Measurements from ENCODE around the gene SURF1.

SURF1 gene

GRCh38 chr9:133353548-133353947, 2.7 kb downstream of the SURF1 start:
- TF ChIP-seq MAX (IDR thresholded peaks at IDR 0.05) (no peak), CREB1 (IDR thresholded peaks at IDR 0.05; ENCODE audit: low read depth) (no peak), TEAD4 (IDR thresholded peaks at IDR 0.05) (no peak), CEBPB (IDR thresholded peaks at IDR 0.05) (no peak), NFIC (IDR thresholded peaks at IDR 0.05) (no peak), TAF1 (IDR thresholded peaks at IDR 0.05; ENCODE audit: low read depth) (no peak)

GRCh38 chr9:133352635-133353340, 3.5 kb downstream of the SURF1 start:
- TF ChIP-seq CREB1 (IDR thresholded peaks at IDR 0.05; ENCODE audit: low read depth) (no peak), TAF1 (IDR thresholded peaks at IDR 0.05; ENCODE audit: low read depth) (no peak), NFIC (IDR thresholded peaks at IDR 0.05) (no peak), RAD21 (IDR thresholded peaks at IDR 0.05; ENCODE audit: low read depth) (no peak), TCF12 (IDR thresholded peaks at IDR 0.05; ENCODE audit: low read depth) (no peak)

GRCh38 chr9:133351908-133352634, 4.2 kb downstream of the SURF1 start:
- TF ChIP-seq NFIC (IDR thresholded peaks at IDR 0.05) (no peak), ZBTB7A (IDR thresholded peaks at IDR 0.05; ENCODE audit: low read depth) (no peak), MAX (IDR thresholded peaks at IDR 0.05) (no peak), TAF1 (IDR thresholded peaks at IDR 0.05; ENCODE audit: low read depth) (no peak), EP300 (IDR thresholded peaks at IDR 0.05; ENCODE audit: borderline replicate concordance) (no peak), REST (IDR thresholded peaks at IDR 0.05; ENCODE audit: low read depth) (no peak), RAD21 (IDR thresholded peaks at IDR 0.05; ENCODE audit: low read depth) (no peak), EGR1 (IDR thresholded peaks at IDR 0.05) (no peak), USF1 (IDR thresholded peaks at IDR 0.05) (no peak), FOXM1 (IDR thresholded peaks at IDR 0.05; ENCODE audit: borderline replicate concordance, low read depth) (no peak), TCF12 (IDR thresholded peaks at IDR 0.05; ENCODE audit: low read depth) (no peak), CEBPB (IDR thresholded peaks at IDR 0.05) (no peak), YY1 (IDR thresholded peaks at IDR 0.05; ENCODE audit: low read depth) (no peak), TEAD4 (IDR thresholded peaks at IDR 0.05) (no peak), CREB1 (IDR thresholded peaks at IDR 0.05; ENCODE audit: low read depth) (no peak)

GRCh38 chr9:133351526-133351907, 4.8 kb downstream of the SURF1 start:
- TF ChIP-seq REST (IDR thresholded peaks at IDR 0.05; ENCODE audit: low read depth) = no peak
- TF ChIP-seq EGR1 (IDR thresholded peaks at IDR 0.05) = no peak
- TF ChIP-seq MAX (IDR thresholded peaks at IDR 0.05) = no peak
- TF ChIP-seq YY1 (IDR thresholded peaks at IDR 0.05; ENCODE audit: low read depth) = no peak
- TF ChIP-seq NFIC (IDR thresholded peaks at IDR 0.05) = no peak
- TF ChIP-seq EP300 (IDR thresholded peaks at IDR 0.05; ENCODE audit: borderline replicate concordance) = no peak
- no peak for TF ChIP-seq TEAD4 (IDR thresholded peaks at IDR 0.05)
- no peak for TF ChIP-seq RAD21 (IDR thresholded peaks at IDR 0.05; ENCODE audit: low read depth)
- TF ChIP-seq ZBTB7A (IDR thresholded peaks at IDR 0.05; ENCODE audit: low read depth) = no peak
- no peak for TF ChIP-seq CREB1 (IDR thresholded peaks at IDR 0.05; ENCODE audit: low read depth)
- no peak for TF ChIP-seq TCF12 (IDR thresholded peaks at IDR 0.05; ENCODE audit: low read depth)

- no peak for TF ChIP-seq YY1 (IDR thresholded peaks at IDR 0.05; ENCODE audit: low read depth)
- no peak for TF ChIP-seq EP300 (IDR thresholded peaks at IDR 0.05; ENCODE audit: borderline replicate concordance)
- TF ChIP-seq USF1 (IDR thresholded peaks at IDR 0.05) = no peak
Observed at GRCh38 chr9:133349965-133350616, 6.2 kb downstream of the SURF1 start.

All from Ishikawa (cell line).